ENCODE data around the gene SH3TC1.

The SH3TC1 gene

GRCh38 chr4:8267077-8267476, 68.0 kb downstream of the SH3TC1 start:
- no peak for DNase-seq

- DNase-seq = no peak
These were observed 69.1 kb downstream of the SH3TC1 start for GRCh38 chr4:8268211-8268610.

- no peak for DNase-seq
These were observed 69.9 kb downstream of the SH3TC1 start for GRCh38 chr4:8268901-8269534.

DNA sequence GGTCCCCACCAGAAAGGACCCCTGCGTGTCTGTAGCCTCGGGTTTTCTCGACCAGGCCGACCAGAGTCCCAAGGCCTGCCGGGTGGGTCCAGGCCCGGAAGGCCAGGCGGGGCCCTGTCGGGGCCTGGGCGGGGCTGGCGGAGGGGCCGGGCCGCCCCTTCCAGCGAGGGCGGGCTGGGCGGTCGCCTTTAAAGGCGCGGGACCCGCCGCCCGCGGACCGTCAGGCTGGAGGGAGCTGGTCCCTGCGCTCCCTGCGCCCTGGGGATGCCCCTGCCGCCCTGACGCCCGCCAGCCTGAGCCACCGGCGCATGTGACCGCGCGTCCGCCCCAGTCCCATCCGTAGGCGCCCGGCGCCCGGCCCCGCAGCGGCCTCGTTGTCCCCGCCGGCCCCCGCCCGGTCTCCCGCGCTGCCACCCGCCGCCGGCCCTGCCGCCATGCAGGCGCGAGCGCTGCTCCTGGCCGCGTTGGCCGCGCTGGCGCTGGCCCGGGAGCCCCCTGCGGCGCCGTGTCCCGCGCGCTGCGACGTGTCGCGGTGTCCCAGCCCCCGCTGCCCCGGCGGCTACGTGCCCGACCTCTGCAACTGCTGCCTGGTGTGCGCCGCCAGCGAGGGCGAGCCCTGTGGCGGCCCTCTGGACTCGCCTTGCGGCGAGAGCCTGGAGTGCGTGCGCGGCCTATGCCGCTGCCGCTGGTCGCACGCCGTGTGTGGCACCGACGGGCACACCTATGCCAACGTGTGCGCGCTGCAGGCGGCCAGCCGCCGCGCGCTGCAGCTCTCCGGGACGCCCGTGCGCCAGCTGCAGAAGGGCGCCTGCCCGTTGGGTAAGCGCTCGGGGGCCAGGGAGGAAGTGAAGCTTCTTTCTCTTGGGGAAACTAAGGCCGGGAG, 70.7 kb downstream of the SH3TC1 start, which contains the start of gene HTRA3:
Gene HTRA3, plus strand, starts transcription at position 220 of the 883 bp plus-strand sequence. Its CDS starts 215 bp downstream, at position 435.
- DNase-seq = no peak

- DNase-seq = no peak
These were observed 71.3 kb downstream of the SH3TC1 start for GRCh38 chr4:8270418-8270771.

DNA sequence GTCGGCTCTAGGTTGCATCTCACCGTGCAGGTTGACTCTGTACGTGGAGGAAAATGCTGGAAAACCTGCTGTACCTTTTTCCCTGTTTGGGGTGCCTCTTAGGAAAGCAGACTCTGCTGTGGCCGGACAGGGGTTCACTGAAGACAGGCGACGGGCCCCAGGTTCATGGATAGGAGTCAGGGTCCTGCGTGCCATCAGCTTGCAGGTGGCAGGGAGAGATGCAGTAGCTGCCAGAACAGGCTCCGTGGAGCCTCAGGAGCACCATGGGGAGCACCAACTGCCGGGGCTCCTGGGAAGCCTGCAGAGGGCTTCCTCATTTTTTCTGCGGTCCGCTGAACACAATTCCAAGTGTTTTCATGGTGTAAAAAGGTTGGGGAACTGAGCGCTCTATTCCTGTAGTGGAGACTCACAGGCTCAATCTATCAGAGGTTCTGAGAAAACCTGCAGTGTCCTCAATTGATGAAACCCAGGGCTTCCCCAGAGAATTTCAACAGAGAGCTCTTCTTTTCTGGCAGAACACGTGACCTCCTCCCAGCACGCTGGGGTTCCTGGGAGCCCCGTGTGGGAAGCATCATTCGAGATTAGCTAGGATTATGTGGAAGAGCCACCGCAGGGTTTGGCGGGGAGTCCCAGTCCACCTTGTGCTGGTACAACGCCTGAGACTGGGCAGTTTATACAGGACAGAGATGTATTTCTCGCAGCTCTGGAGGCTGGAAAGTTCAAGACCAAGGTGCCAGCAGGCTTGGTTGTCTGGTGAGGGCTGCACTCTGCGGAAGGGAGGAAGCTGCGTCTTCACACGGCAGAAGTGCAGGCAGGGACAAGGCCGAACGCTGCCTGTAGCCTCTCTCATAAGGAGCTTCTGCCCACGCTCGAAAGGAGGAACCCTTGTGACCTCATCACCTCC, 72.1 kb downstream of the SH3TC1 start:
- no peak for DNase-seq

DNA sequence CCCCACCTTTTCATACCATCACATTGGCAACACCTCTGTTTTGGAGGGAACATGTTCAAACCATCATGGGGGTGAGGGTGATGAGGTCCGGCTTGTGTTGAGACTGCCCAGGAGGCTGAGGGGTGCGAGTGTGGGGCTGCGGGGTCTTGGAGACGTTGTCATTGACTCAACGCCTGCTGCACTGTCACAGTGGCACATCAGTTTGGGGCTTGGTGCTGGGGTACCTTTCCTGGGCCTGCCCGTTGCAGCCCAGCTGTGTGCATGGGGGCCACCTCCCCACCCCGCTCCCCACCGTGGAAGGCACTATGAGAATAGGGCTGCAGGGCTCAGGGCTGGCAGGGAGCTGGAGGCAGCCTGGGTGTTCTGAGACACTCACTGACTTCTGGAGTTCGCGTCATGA, 72.7 kb downstream of the SH3TC1 start:
- no peak for DNase-seq

GRCh38 chr4:8272472-8273428, 73.7 kb downstream of the SH3TC1 start:
- no peak for DNase-seq

GRCh38 chr4:8273450-8273849, 74.4 kb downstream of the SH3TC1 start:
- no peak for DNase-seq

DNA sequence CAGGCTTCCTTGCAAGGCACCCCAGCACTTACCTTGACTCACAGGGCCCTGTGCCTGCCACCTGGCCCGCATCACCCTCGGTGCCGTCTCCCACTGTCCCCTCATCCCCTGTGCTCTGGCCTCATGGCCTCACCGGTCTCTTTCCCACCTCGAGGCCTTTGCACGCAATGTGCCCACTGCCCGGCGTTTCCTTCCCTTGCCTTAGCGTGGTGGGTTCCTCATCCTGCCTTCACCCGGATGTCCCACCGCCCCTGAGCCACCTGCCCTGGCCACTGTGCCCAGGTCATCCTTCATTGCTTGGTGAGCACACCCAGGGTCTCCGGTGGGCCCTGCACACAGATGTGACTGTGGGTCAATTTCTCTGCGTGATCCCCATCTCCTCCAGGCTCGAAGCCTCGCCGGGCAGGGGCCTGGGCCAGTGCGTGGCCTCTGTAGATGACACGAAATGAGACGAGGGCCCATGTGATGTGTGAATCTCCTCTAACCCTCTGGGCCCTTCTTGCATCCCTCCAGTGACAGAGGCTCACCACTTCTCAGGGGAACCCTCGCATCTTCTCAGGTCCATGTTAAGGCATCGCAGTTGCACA, 75.1 kb downstream of the SH3TC1 start:
- DNase-seq = no peak

DNA sequence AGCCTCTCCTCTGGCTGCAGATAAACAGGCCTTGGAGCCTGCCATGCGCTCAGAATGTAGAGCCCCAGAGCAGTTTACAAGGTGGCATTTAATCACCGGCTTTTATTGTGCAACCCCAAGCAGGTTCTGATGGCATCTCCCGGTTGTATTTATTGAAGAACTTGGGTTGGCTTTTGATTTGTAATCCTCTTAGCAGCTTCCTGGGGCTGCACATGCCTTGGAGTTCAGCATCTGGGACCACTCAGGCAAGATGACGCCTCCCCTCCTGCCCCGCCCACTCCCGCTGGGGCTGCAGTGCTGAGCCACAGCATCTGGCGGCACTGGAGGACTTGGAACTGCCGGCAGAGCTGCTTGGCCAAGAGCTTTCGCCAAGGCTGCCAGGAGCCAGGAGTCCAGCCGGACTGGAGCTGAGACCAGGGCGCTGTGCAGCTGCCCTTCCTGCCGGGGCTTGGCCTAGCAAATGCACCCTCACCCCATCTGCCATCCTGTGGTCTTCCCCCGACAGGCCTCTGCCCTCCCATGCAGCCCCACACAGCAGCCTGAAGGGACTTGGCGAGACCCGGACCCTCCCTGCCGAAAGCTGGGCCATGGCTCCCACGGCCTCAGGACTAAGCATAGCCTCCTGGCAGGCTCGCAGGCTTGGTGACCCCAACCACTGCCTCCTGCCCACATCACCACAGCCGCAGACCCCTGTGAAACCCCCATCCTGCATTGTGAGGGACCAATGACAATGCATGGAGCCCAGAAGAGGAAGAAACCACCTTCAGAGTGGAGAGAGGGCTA, 75.9 kb downstream of the SH3TC1 start:
- DNase-seq = no peak

GRCh38 chr4:8275548-8275910, 76.4 kb downstream of the SH3TC1 start:
- DNase-seq = no peak

- no peak for DNase-seq
These were observed 77.5 kb downstream of the SH3TC1 start for GRCh38 chr4:8276358-8277240.

DNA sequence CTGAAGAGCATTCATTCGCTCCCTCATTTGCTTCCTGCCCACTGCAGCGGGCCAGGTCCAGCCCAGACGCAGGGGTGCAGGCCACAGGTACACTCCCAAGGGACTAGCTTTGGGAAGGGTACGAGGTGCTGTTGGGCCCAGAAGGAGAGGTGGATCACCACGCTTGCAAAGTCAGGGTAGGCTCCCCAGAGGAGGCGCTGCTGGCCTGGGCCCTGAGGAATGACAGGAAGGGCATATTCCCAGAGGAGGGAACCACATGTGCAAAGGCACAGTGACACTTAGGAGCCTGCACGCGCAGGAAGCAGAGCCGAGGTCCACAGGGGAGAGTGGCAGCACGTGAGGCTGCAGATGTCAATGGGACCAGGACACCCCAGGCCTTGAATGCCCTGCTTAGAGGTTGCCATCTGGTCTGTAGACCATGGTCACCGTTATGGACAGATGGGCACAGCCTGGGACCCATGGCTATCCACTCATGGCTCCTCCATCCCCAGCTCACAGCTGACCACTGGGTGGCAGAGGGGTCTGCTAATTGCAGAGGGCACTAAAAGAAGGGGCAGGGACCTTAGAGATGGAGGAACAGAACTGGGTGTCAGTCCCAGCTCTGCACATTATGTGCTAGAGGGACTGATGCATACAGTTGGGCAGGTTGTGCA, 78.4 kb downstream of the SH3TC1 start:
- DNase-seq = no peak

DNA sequence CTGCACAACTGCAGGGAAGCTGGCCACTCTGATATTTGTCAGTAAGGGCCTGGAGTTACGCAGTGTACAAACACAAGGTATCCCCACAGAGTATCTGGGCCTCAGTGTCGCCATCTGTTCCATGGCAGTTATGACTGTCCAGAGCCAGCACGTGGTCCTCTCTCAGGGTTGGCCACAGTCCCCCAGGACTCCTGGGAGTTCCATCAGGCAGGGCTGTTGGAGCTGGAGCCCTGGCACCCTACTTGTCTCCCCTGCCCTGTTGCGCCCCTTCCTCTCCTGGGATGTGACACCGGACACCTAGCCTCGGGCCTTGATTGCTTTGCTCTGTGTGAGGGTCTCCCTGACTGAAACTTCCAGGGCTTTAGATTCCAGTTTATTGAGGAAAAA, 78.9 kb downstream of the SH3TC1 start:
- no peak for DNase-seq

GRCh38 chr4:8278421-8279287, 79.6 kb downstream of the SH3TC1 start:
- DNase-seq = no peak

- DNase-seq = no peak
These were observed 80.4 kb downstream of the SH3TC1 start for GRCh38 chr4:8279321-8280157.

All from activated effector memory CD4-positive, alpha-beta T cell treated with anti-CD3 and anti-CD28 coated beads, Interleukin-2, amount 50 U/mL, for 16 hours (primary cell).